IPS-18c (cell line): ENCODE data around the gene HIC2.
"Not testable (repeated sequence)": the region's sequence is repeated elsewhere in the genome, so short reads cannot be mapped to it uniquely, and the experiment has no call there.

Experiments used
- H3K4me3 ChIP-seq: 2 replicates; pipeline ENCODE4 v1.7.0; 2013; ENCODE audit warnings: low read depth, mild to moderate bottlenecking, low read length, moderate library complexity; ENCODE audit not compliant: insufficient read depth
- H3K9me3 ChIP-seq: one replicate; pipeline ENCODE4 v1.6.1; 2013; ENCODE audit warnings: mild to moderate bottlenecking, low read length, moderate library complexity; ENCODE audit not compliant: control insufficient read depth, insufficient read depth

Gene HIC2

GRCh38 chr22:21468194-21469096 is 51.3 kb downstream of the HIC2 start:
- H3K4me3 ChIP-seq, result peak overlapping the region; percentile 31; the same call in 1 of the 2 replicates
- not testable (repeated sequence) for H3K9me3 ChIP-seq

GRCh38 chr22:21469097-21469994 is 52.2 kb downstream of the HIC2 start:
- not testable (repeated sequence) for H3K4me3 ChIP-seq, H3K9me3 ChIP-seq

- H3K4me3 ChIP-seq, H3K9me3 ChIP-seq: not testable (repeated sequence)
These were observed 55.8 kb downstream of the HIC2 start for GRCh38 chr22:21472984-21473383.

GRCh38 chr22:21473664-21474063 is 56.5 kb downstream of the HIC2 start:
- H3K4me3 ChIP-seq, H3K9me3 ChIP-seq: not testable (repeated sequence)

GRCh38 chr22:21484039-21484438 is 66.9 kb downstream of the HIC2 start:
- H3K9me3 ChIP-seq, H3K4me3 ChIP-seq: not testable (repeated sequence)

- not testable (repeated sequence) for H3K4me3 ChIP-seq, H3K9me3 ChIP-seq
These were observed 70.6 kb downstream of the HIC2 start for GRCh38 chr22:21487723-21488122.

GRCh38 chr22:21489149-21489680 is 72.0 kb downstream of the HIC2 start:
- not testable (repeated sequence) for H3K9me3 ChIP-seq, H3K4me3 ChIP-seq

- not testable (repeated sequence) for H3K4me3 ChIP-seq, H3K9me3 ChIP-seq
These were observed 73.4 kb downstream of the HIC2 start for GRCh38 chr22:21490556-21490955.

GRCh38 chr22:21492271-21492670 is 75.1 kb downstream of the HIC2 start:
- H3K4me3 ChIP-seq, H3K9me3 ChIP-seq: not testable (repeated sequence)

GRCh38 chr22:21493789-21494782 is 76.9 kb downstream of the HIC2 start:
- H3K9me3 ChIP-seq, H3K4me3 ChIP-seq: not testable (repeated sequence)

- H3K4me3 ChIP-seq, H3K9me3 ChIP-seq: not testable (repeated sequence)
These were observed 80.8 kb downstream of the HIC2 start for GRCh38 chr22:21497984-21498383.

- not testable (repeated sequence) for H3K9me3 ChIP-seq, H3K4me3 ChIP-seq
These were observed 81.3 kb downstream of the HIC2 start for GRCh38 chr22:21498489-21498888.

- H3K4me3 ChIP-seq, H3K9me3 ChIP-seq: not testable (repeated sequence)
These were observed 82.7 kb downstream of the HIC2 start for GRCh38 chr22:21499623-21500506.
